HAP-1 (cell line): ENCODE data around the gene RIPK4.
"Not testable (repeated sequence)": the region's sequence is repeated elsewhere in the genome, so short reads cannot be mapped to it uniquely, and the experiment has no call there.

Source experiments
- DNase-seq, 2 experiments: peaks; one replicate each; pipeline ENCODE4 v3.0.0-alpha.2; 2016 to 2020; ENCODE audit warnings: low spot score in 2 of 2
- H3K27me3 ChIP-seq: fragments of 250-450 bp; sonication (Bioruptor Pico); 2 replicates; pipeline ENCODE4 v1.5.1; 2020; ENCODE audit warnings: low read depth, mild to moderate bottlenecking, moderate library complexity
- H3K36me3 ChIP-seq: fragments of 250-450 bp; sonication (Bioruptor Pico); replicated peaks from 2 replicates; pipeline ENCODE4 v1.5.1; 2020; ENCODE audit warnings: mild to moderate bottlenecking
- H3K4me1 ChIP-seq: fragments of 250-450 bp; sonication (Bioruptor Pico); 2 replicates; pipeline ENCODE4 v1.5.1; 2020; ENCODE audit warnings: mild to moderate bottlenecking
- H3K4me3 ChIP-seq: fragments of 250-450 bp; sonication (Bioruptor Pico); 2 replicates; pipeline ENCODE4 v1.5.1; 2020; ENCODE audit warnings: mild to moderate bottlenecking, moderate library complexity
- H3K9me3 ChIP-seq: fragments of 250-450 bp; sonication (Bioruptor Pico); 2 replicates; pipeline ENCODE4 v1.5.1; 2020; ENCODE audit warnings: mild to moderate bottlenecking, moderate library complexity
- in situ Hi-C: fragments of 300-500 bp; cut with MboI; formaldehyde crosslinking; loops from 3 replicates; pipeline ENCODE4 v1.14.3; 2020; ENCODE audit warnings: low sequenced_read_pairs, inconsistent platforms, mixed read lengths

The RIPK4 gene

DNA sequence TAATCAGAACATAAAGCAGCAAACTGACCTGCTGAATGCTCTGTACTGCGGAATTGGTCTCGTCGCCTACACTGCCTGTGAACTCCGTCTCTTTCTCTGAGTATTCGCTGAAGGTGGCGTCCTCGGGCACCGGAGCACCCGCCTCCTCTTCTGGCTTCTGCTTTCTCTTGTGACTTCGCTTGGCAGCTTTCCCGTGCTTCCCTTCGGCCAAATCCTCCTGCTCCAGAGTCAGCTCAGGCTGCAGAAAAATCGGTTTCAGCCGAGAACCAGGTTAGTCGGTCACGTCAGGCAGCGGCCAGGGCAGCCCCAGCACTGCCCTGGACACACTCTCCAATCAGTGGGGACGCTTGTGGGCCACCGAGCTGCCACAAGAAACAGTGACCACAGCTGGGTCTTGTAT lies 35.8 kb upstream of the RIPK4 start:
- no peak overlapping the region for H3K4me3 ChIP-seq
- in situ Hi-C loops, result no loop called here
- no peaks in the 10 kb centered on the region for H3K9me3 ChIP-seq
- no peaks in the 10 kb centered on the region for H3K4me1 ChIP-seq
- peaks cover 5% of the 10 kb centered on the region; the same call in 1 of the 2 replicates for H3K36me3 ChIP-seq
- H3K27me3 ChIP-seq, result no peaks in the 10 kb centered on the region
- DNase-seq, result no peak

DNA sequence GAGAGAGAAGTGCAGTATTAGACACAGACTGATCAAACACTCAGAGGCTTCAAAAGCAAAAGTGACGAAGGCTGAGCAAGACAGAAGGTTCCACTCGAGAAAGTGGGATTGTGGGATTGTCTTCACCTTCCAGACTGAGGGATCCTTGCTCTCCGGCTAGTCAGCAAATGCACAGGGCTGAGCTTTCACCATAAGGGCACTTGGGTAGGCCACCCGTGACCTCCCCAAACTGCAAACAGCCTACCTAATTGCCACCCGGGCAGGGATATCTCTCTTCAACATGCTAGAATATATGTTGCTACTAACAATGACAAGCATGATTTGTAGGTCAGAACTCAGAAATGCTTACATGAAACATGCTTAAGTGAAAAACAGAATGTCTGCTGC lies 35.3 kb upstream of the RIPK4 start:
- no peak for DNase-seq
- H3K4me3 ChIP-seq, result no peak overlapping the region
- no peaks in the 10 kb centered on the region for H3K27me3 ChIP-seq
- in situ Hi-C loops, result no loop called here
- no peaks in the 10 kb centered on the region for H3K4me1 ChIP-seq
- H3K36me3 ChIP-seq, result peaks cover 5% of the 10 kb centered on the region; the same call in 1 of the 2 replicates
- no peaks in the 10 kb centered on the region for H3K9me3 ChIP-seq

DNA sequence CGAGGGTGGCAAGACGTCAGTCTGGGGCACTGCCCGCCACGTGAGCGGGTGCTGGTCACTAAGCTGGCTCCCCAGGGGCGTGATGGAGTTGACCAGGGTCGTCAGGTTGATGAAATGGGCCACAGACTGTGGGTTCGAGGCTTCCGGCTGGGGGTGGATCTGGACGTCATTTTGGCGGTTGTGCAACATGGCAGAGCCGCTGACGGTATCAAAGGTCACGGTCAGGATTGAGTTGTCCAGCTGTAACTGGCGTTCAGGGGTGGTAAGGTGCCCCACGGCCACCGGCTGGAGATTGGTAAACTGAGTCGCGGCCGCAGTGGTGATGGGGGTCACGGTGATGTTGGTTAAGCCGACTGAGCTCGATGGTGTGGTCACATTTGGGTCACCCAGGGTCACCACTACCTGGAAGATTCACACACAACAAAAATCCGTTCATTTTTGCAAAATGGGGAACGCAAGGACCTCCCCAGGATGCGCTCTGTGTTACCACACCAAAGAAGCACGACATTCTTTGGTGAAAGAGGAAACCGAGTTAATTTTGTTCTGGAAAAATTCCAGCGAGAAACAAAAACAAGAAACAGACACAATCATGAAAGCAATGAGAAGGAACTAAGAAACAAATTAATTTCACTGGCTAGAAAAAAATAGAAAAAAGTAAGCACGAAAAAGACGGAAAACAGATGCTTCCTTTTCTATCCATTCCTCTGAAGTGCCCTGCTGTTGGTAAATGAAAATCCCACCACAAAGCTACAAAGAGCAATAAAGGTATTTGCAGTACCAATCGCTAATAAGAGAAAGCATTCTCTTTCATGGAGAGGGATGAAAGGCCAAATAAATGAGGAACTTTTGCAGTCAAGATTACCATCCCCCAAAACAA lies 34.7 kb upstream of the RIPK4 start:
- in situ Hi-C loops, result no loop called here
- no peak overlapping the region for H3K4me3 ChIP-seq
- no peak for DNase-seq
- H3K9me3 ChIP-seq, result no peaks in the 10 kb centered on the region
- no peaks in the 10 kb centered on the region for H3K27me3 ChIP-seq
- H3K4me1 ChIP-seq, result no peaks in the 10 kb centered on the region
- peaks cover 5% of the 10 kb centered on the region; the same call in 1 of the 2 replicates for H3K36me3 ChIP-seq

DNA sequence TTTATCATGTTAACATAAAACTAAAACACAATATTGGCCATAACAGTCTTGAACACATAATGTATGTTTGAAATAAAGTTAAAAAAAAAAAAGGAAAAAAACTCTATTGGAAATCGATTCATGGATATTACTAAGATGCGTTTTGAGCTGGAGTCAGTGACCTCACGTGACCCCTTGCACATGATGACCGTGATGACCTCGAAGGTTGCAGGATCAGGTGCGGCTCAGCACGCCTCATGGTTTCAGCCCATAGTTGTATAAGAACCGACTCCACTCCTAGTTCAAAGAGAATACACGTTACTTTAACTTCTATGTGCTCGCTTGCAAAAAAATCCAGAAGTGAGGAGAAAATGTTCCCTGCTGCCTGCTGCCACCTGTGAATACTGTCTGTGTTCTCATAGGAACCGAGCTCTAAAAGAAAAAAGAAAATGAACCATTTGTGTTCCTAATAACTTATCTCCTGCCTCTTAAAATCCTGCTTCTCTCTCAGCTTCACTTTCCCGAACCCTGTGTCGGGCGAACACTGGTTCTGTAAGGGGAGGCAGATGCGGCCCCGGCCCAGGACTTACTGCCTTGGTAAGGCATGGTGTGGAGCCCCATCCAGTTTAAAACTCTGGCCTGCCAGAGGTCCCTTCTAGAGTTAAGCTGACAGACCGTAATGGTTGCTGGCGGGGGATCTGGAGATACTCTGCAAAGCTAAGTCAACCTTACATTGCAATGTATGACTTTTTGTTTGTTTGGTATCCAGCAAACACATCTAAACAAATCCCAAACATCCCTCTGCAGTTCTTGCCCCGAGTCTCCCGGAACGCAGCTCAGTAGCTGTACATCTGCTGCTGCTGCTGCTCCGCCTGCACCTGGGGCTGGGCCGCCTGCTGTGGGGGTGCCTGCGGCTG lies 33.8 kb upstream of the RIPK4 start:
- Histone ChIP-seq H3K4me3 (no peak overlapping the region), H3K4me1 (no peaks in the 10 kb centered on the region), H3K27me3 (no peaks in the 10 kb centered on the region), H3K36me3 (peaks cover 5% of the 10 kb centered on the region; the same call in 1 of the 2 replicates), H3K9me3 (no peaks in the 10 kb centered on the region)
- no peak for DNase-seq
- in situ Hi-C loops, result no loop called here

DNA sequence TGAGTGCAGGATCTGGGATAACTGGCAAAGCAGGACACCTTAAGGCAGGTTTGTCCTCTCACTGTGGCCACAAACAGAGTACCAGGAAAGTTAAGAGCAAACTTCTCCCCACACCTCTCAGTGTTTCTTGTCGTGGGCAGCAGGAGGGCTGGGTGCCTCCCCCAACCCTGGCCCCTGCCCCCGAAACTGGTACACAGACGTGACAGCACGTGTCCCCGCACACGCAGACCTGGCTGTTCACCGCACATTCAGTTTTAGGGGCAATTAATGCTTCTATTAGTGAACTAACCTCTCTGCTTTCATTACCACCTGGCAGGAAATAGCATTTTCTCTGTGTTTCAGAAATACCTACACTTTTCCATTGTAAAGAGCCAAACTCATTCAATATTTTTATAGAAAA lies 32.9 kb upstream of the RIPK4 start:
- H3K4me3 ChIP-seq, result no peak overlapping the region
- no peak for DNase-seq
- in situ Hi-C loops, result no loop called here
- H3K9me3 ChIP-seq, result no peaks in the 10 kb centered on the region
- H3K4me1 ChIP-seq, result no peaks in the 10 kb centered on the region
- no peaks in the 10 kb centered on the region for H3K27me3 ChIP-seq
- peaks cover 5% of the 10 kb centered on the region; the same call in 1 of the 2 replicates for H3K36me3 ChIP-seq

DNA sequence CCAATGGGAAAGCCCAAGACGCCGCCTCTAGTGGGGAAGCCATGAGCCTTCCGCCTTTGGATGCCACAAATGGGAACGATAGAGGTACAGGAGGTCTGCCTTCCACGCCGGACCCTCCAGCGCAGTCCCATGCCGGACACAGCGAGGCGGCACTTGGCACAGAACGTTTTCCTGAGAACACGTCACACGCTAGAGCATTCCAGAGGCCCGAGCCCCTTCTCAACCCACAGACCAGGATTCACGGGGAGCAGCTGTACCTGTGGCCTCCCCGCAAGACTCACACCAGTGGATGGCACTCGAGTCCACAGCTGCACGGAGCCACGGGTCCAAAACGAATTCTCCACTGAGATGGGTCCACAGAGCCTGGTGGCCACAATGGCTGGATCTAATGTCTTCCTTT lies 31.5 kb upstream of the RIPK4 start:
- no peak for DNase-seq
- Histone ChIP-seq H3K27me3 (no peaks in the 10 kb centered on the region), H3K4me1 (no peaks in the 10 kb centered on the region), H3K36me3 (peaks cover 5% of the 10 kb centered on the region; the same call in 1 of the 2 replicates), H3K9me3 (no peaks in the 10 kb centered on the region), H3K4me3 (no peak overlapping the region)
- in situ Hi-C loops, result no loop called here

DNA sequence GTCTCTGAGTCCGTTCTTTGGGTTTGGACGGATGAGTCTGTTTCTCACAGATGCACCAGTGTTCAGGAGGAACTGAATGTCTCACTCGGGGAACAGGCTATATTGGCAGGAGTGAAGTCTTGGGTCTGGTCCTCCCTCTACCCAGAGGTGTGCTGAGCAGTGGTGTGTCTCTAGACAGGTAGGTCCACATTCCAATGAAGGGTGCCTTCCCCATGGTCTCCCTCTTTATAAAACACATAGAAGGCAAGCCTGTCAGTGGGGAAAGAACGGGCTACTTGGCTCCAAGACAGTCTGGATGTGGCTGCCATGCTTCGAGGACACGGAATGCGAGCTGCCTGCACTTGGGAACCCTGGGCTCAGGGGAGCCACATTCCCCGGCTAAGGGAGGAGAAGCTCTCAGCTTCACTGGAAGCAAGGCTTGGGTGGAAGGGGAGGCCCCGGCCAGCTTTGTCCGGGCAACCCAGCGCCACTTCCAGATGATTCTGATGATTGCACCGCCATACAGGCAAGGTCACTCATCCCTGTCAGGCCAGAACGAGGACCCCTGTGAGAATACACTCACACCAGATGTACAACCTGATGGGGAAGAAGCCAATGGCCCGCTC lies 29.7 kb upstream of the RIPK4 start:
- H3K4me1 ChIP-seq, result no peaks in the 10 kb centered on the region
- H3K36me3 ChIP-seq, result peaks cover 5% of the 10 kb centered on the region; the same call in 1 of the 2 replicates
- no peaks in the 10 kb centered on the region for H3K27me3 ChIP-seq
- H3K9me3 ChIP-seq, result no peaks in the 10 kb centered on the region
- H3K4me3 ChIP-seq, result no peak overlapping the region
- in situ Hi-C loops, result no loop called here
- DNase-seq, result no peak

DNA sequence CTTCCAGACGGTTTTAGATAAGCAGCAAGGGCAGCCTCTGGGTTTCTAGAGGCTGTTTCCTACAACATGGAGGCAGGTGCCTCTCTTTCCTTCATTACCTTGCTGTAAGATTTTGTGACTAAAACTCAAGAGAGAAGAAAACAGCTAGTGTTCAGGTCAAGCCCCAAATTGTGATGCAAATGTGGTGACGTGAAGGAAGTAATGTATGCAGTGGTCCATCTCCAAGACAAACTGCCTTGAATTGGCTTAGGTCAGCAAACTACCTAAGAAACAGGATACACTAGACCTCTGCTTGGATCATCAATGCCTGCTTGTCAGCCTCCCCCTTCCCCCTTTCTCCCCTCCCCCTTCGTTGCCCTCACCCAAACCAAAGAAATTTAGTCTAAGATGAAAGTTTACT lies 28.9 kb upstream of the RIPK4 start:
- DNase-seq, result no peak
- Histone ChIP-seq H3K27me3 (no peaks in the 10 kb centered on the region), H3K4me1 (no peaks in the 10 kb centered on the region), H3K4me3 (no peak overlapping the region), H3K36me3 (peaks cover 3% of the 10 kb centered on the region; the same call in 1 of the 2 replicates), H3K9me3 (no peaks in the 10 kb centered on the region)
- in situ Hi-C loops, result no loop called here

DNA sequence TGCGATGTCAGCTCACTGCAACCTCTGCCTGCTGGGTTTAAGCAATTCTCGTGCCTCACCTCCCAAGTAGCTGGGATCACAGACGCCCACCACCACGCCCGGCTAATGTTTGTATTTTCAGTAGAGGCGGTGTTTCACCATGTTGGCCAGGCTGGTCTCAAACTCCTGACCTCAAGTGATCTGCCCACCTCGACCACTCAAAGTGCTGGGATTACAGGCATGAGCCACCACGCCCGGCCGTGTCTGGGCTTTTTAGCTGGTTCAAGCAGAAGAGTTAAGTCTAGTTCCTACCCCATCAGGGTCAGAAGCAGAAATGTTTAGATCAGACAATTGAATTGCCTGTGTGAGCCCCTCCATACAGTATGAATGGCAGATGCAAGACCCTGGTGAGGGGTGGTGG lies 27.7 kb upstream of the RIPK4 start:
- no peaks in the 10 kb centered on the region for H3K27me3 ChIP-seq
- no peaks in the 10 kb centered on the region for H3K9me3 ChIP-seq
- no peaks in the 10 kb centered on the region for H3K36me3 ChIP-seq
- no peak overlapping the region for H3K4me3 ChIP-seq
- in situ Hi-C loops, result no loop called here
- DNase-seq, result no peak
- H3K4me1 ChIP-seq, result no peaks in the 10 kb centered on the region

DNA sequence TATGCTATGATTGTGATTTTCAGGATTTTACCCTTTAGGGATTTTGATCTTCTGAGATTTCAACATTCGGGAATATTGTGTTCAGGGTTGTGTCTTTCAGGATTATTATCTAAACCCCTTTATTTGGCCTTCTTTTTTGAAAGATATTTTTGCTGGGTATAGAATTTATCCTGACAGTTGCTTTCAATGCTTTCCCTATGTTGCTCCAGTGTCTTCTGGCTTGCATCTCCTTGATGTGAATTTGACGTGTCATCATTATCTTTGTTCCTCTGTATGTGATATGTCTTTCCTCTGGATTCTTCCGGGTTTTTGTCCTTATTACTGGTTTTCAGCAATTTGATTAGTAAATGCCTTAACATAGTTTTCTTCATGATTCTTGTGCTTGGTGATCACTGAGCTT lies 25.9 kb upstream of the RIPK4 start:
- H3K36me3 ChIP-seq, result no peaks in the 10 kb centered on the region
- in situ Hi-C loops, result no loop called here

DNA sequence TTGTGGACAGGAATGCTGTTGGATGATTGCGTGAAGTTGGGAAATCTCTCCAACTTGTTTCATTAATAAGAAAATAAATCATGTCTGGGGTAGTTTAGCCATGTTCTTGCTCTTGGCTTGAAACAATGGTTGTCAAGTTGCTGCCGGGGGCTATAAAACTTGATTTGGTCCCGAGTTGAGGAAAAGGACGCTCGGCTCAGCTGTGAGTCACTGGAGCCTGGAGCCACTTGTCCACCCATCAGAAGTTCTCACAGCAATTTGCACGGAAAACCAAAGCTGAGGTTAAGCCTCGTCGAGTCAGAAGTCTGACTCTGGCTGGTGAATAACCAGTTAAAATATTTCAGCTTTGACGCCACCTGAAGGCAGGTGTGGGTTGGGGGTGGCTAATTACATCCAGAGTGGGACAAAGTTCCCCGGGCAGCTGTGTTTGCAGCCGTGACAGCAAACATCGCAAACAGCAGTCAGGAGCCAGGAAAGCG lies 19.7 kb upstream of the RIPK4 start:
- Histone ChIP-seq H3K4me1 (0 out of 2 replicates have a peak, but pooled peaks cover 6% of the 10 kb centered on the region), H3K4me3 (no peak overlapping the region), H3K36me3 (no peaks in the 10 kb centered on the region), H3K9me3 (no peaks in the 10 kb centered on the region), H3K27me3 (0 out of 2 replicates have a peak, but pooled peaks cover 2% of the 10 kb centered on the region)
- DNase-seq, result no peak
- in situ Hi-C loops, result no loop called here

More for the DNA sequence above, 25.9 kb upstream of the RIPK4 start:
- Histone ChIP-seq H3K27me3 (no peaks in the 10 kb centered on the region), H3K4me1 (no peaks in the 10 kb centered on the region), H3K9me3 (no peaks in the 10 kb centered on the region), H3K4me3 (no peak overlapping the region)
- no peak for DNase-seq

DNA sequence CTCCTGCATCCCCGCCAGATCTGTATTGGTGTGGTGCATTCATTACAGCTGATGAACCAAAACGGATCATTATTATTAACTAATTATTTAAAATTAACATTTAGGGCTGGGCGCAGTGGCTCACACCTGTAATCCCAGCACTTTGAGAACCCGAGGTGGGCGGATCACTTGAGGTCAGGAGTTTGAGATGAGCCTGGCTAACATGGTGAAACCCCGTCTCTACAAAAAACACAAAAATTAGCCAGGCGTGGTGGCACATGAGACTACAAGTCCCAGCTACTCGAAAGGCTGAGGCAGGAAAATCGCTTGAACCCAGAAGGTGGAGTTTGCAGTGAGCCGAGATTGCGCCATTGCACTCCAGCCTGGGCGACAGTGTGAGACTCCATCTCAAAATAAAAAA lies 18.4 kb upstream of the RIPK4 start:
- H3K4me3 ChIP-seq, H3K4me1 ChIP-seq, in situ Hi-C loops, H3K36me3 ChIP-seq, DNase-seq, H3K9me3 ChIP-seq, H3K27me3 ChIP-seq: not testable (repeated sequence)

DNA sequence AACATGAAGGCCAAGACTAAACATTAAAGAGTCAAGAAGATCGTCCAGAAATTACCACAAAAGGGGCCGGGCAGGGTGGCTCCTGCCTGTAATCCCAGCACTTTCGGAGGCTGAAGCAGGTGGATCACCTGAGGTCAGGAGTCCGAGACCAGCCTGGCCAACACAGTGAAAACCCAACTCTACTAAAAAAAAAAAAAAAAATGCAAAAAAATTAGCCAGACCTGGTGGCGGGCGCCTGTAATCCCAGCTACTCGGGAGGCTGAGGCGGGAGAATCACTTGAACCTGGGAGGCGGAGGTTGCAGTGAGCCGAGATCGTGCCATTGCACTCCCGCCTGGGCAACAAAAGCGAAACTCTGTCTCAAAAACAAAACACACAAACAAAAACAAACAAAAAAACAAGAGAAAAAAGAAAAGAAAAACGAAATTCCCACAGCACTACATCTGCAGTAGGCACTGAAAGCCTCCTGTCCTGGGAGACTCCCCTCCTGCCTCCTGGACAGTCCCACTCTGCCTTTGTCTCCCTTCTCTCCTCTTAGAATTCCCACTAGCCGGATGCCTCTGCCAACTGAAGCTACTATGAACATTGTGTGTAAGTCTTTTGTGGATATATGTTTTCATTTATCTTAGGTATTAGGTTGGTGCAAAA lies 17.7 kb upstream of the RIPK4 start:
- no peak for DNase-seq
- in situ Hi-C loops, result no loop called here
- Histone ChIP-seq H3K36me3 (no peaks in the 10 kb centered on the region), H3K4me1 (0 out of 2 replicates have a peak, but pooled peaks cover 6% of the 10 kb centered on the region), H3K27me3 (peaks cover 11% of the 10 kb centered on the region; the same call in 1 of the 2 replicates), H3K4me3 (no peak overlapping the region), H3K9me3 (no peaks in the 10 kb centered on the region)
